ENCODE results near the gene FAM193A. TPM values are rescaled to one million over a fixed set of nuclear protein-coding genes. Genes with fewer than 3 reads are reported as not detected.

FAM193A gene
- total RNA-seq, 1 experiment from 2014 or later: 13.6 TPM

GRCh38 chr4:2767046-2767704 lies 230.7 kb downstream of the FAM193A start:
- Histone ChIP-seq H3K9me3 (ENCODE audit: low read length) (no peaks in the 10 kb centered on the region), H4K20me1 (ENCODE audit: low read length) (no peaks in the 10 kb centered on the region), H3K36me3 (ENCODE audit: low read depth, low read length) (no peaks in the 10 kb centered on the region), H3K27me3 (ENCODE audit: low read length) (no peaks in the 10 kb centered on the region), H3K9ac (ENCODE audit: low read length) (no peak overlapping the region), H2AFZ (ENCODE audit: low read length) (no peak overlapping the region), H3K27ac (ENCODE audit: low read length) (no peak overlapping the region), H3K4me3 (ENCODE audit: low read length) (no peak overlapping the region), H3K4me1 (ENCODE audit: insufficient read depth, low read length) (no peaks in the 10 kb centered on the region), H3F3A (ENCODE audit: low read length, unreplicated experiment) (no peaks in the 10 kb centered on the region), H3K79me2 (ENCODE audit: low read length) (no peaks in the 10 kb centered on the region), H3K9me2 (replicated peaks; ENCODE audit: low read length) (no peaks in the 10 kb centered on the region), H3K4me2 (ENCODE audit: low read length) (no peak overlapping the region)
- DNase-seq (no peak), ATAC-seq (no peak)
- ChIA-PET POLR2A (ENCODE audit: unreplicated experiment) (no interaction called here), CTCF (no interaction called here)
- BruUV-seq (replicated peaks): no TSS peak
- TF ChIP-seq EZH2phosphoT487 (IDR thresholded peaks at IDR 0.05; ENCODE audit: borderline replicate concordance, low read length) (no peak), EZH2 (IDR thresholded peaks at IDR 0.05; ENCODE audit: low read length, unreplicated experiment) (no peak), CTCF (conservative IDR thresholded peaks at IDR 0.05; ENCODE audit: low read depth, low read length) (no peak)
- intact Hi-C loops (cut with micrococcal nuclease): loop anchor here (10.0 kb wide), 1 partner anchor 78 kb away; the partner anchor contains the start of gene ADD1

- H3K9ac ChIP-seq (ENCODE audit: low read length): no peak overlapping the region
- DNase-seq: no peak
- H3K4me2 ChIP-seq (ENCODE audit: low read length): no peak overlapping the region
- ChIA-PET CTCF (no interaction called here), POLR2A (ENCODE audit: unreplicated experiment) (no interaction called here)
- H3K27me3 ChIP-seq (ENCODE audit: low read length): no peaks in the 10 kb centered on the region
- ATAC-seq: no peak
- H3K36me3 ChIP-seq (ENCODE audit: low read depth, low read length): no peaks in the 10 kb centered on the region
- BruUV-seq (replicated peaks): no TSS peak
- intact Hi-C loops (cut with micrococcal nuclease): loop anchor here (10.0 kb wide), 1 partner anchor 77 kb away; the partner anchor contains the start of gene ADD1
- no peaks in the 10 kb centered on the region for H3K9me3 ChIP-seq (ENCODE audit: low read length)
- H2AFZ ChIP-seq (ENCODE audit: low read length): no peak overlapping the region
- TF ChIP-seq CTCF (conservative IDR thresholded peaks at IDR 0.05; ENCODE audit: low read depth, low read length) (no peak), EZH2 (IDR thresholded peaks at IDR 0.05; ENCODE audit: low read length, unreplicated experiment) (no peak), EZH2phosphoT487 (IDR thresholded peaks at IDR 0.05; ENCODE audit: borderline replicate concordance, low read length) (no peak)
- H3K79me2 ChIP-seq (ENCODE audit: low read length): no peaks in the 10 kb centered on the region
- no peaks in the 10 kb centered on the region for H3K4me1 ChIP-seq (ENCODE audit: insufficient read depth, low read length)
- no peak overlapping the region for H3K27ac ChIP-seq (ENCODE audit: low read length)
- H3F3A ChIP-seq (ENCODE audit: low read length, unreplicated experiment): no peaks in the 10 kb centered on the region
- no peaks in the 10 kb centered on the region for H4K20me1 ChIP-seq (ENCODE audit: low read length)
- no peak overlapping the region for H3K4me3 ChIP-seq (ENCODE audit: low read length)
- no peaks in the 10 kb centered on the region for H3K9me2 ChIP-seq (replicated peaks; ENCODE audit: low read length)
Observed at GRCh38 chr4:2767705-2768074, 231.2 kb downstream of the FAM193A start.

GRCh38 chr4:2768124-2768523 lies 231.7 kb downstream of the FAM193A start:
- ChIA-PET POLR2A (ENCODE audit: unreplicated experiment) (no interaction called here), CTCF (no interaction called here)
- no peak overlapping the region for H3K9ac ChIP-seq (ENCODE audit: low read length)
- H3K27ac ChIP-seq (ENCODE audit: low read length): no peak overlapping the region
- no peak overlapping the region for H2AFZ ChIP-seq (ENCODE audit: low read length)
- H3F3A ChIP-seq (ENCODE audit: low read length, unreplicated experiment): no peaks in the 10 kb centered on the region
- no peaks in the 10 kb centered on the region for H3K27me3 ChIP-seq (ENCODE audit: low read length)
- no peaks in the 10 kb centered on the region for H3K79me2 ChIP-seq (ENCODE audit: low read length)
- no peak overlapping the region for H3K4me2 ChIP-seq (ENCODE audit: low read length)
- intact Hi-C loops (cut with micrococcal nuclease): loop anchor here (10.0 kb wide), 1 partner anchor 77 kb away; the partner anchor contains the start of gene ADD1
- no TSS peak for BruUV-seq (replicated peaks)
- H3K9me3 ChIP-seq (ENCODE audit: low read length): no peaks in the 10 kb centered on the region
- H3K9me2 ChIP-seq (replicated peaks; ENCODE audit: low read length): no peaks in the 10 kb centered on the region
- H3K4me1 ChIP-seq (ENCODE audit: insufficient read depth, low read length): no peaks in the 10 kb centered on the region
- no peak for TF ChIP-seq EZH2 (IDR thresholded peaks at IDR 0.05; ENCODE audit: low read length, unreplicated experiment)
- no peak for TF ChIP-seq EZH2phosphoT487 (IDR thresholded peaks at IDR 0.05; ENCODE audit: borderline replicate concordance, low read length)
- no peak for TF ChIP-seq CTCF (conservative IDR thresholded peaks at IDR 0.05; ENCODE audit: low read depth, low read length)
- H4K20me1 ChIP-seq (ENCODE audit: low read length): no peaks in the 10 kb centered on the region
- no peaks in the 10 kb centered on the region for H3K36me3 ChIP-seq (ENCODE audit: low read depth, low read length)
- H3K4me3 ChIP-seq (ENCODE audit: low read length): no peak overlapping the region
- ATAC-seq (no peak), DNase-seq (no peak)
